SU-DHL-6 (cell line): ENCODE results near the gene ADAMTS19.

Experiments
- H2AFZ ChIP-seq: fragments of 200-600 bp; sonication (generic); 2 replicates; pipeline ENCODE4 v1.6.1; 2014; ENCODE audit warnings: low read depth, mild to moderate bottlenecking, moderate library complexity, mixed read lengths, antibody characterized with exemption, low read length; ENCODE audit not compliant: severe bottlenecking
- H3F3A ChIP-seq: fragments of 200-600 bp; shearing (Covaris generic); 2 replicates; pipeline ENCODE4 v1.6.0; 2016; ENCODE audit warnings: antibody characterized with exemption, mild to moderate bottlenecking; ENCODE audit not compliant: insufficient read depth
- H3K27ac ChIP-seq: fragments of 200-600 bp; sonication (generic); 2 replicates; pipeline ENCODE4 v1.5.1; 2016; ENCODE audit warnings: low read depth, mild to moderate bottlenecking, low read length, moderate library complexity, mixed read lengths
- H3K27me3 ChIP-seq: fragments of 200-600 bp; sonication (generic), shearing (Covaris generic); 2 replicates; pipeline ENCODE4 v1.6.0; 2014; ENCODE audit warnings: mild to moderate bottlenecking, low read length
- H3K36me3 ChIP-seq: fragments of 200-600 bp; sonication (generic); 2 replicates; pipeline ENCODE4 v1.6.1; 2014; ENCODE audit warnings: mild to moderate bottlenecking, low read length, mixed read lengths
- H3K4me2 ChIP-seq: fragments of 300-600, 200-600 bp; shearing (Covaris generic), sonication (generic); 2 replicates; pipeline ENCODE4 v1.6.0; 2014; ENCODE audit warnings: low read length, low read depth, mild to moderate bottlenecking; ENCODE audit not compliant: poor library complexity, severe bottlenecking
- H3K4me3 ChIP-seq: fragments of 200-600 bp; sonication (generic); 2 replicates; pipeline ENCODE4 v1.5.1; 2014; ENCODE audit warnings: antibody characterized with exemption, low read length, mild to moderate bottlenecking, mixed read lengths; ENCODE audit not compliant: insufficient read depth, poor library complexity, severe bottlenecking
- H3K79me2 ChIP-seq: fragments of 200-600 bp; sonication (generic); 2 replicates; pipeline ENCODE4 v1.6.1; 2014; ENCODE audit warnings: mild to moderate bottlenecking, low read length, moderate library complexity; ENCODE audit not compliant: insufficient read depth
- H3K9ac ChIP-seq: fragments of 200-600 bp; sonication (generic); 2 replicates; pipeline ENCODE4 v1.7.0; 2014; ENCODE audit warnings: mild to moderate bottlenecking, low read length
- H3K9me2 ChIP-seq: fragments of 200-600 bp; sonication (generic); replicated peaks from 2 replicates; pipeline ENCODE4 v1.6.1; 2014; ENCODE audit warnings: low read length; ENCODE audit not compliant: insufficient read depth
- H3K9me3 ChIP-seq: fragments of 200-600 bp; sonication (generic); 2 replicates; pipeline ENCODE4 v1.6.1; 2014; ENCODE audit warnings: low read length, mixed read lengths; ENCODE audit not compliant: insufficient read depth
- H4K20me1 ChIP-seq: fragments of 200-600 bp; sonication (generic); 2 replicates; pipeline ENCODE4 v1.6.1; 2014; ENCODE audit warnings: low read depth, mild to moderate bottlenecking, antibody characterized with exemption, low read length, moderate library complexity, mixed read lengths
- CTCF ChIP-seq: fragments of 200-600 bp; sonication (generic); IDR thresholded peaks from one replicate; pipeline ENCODE4 v1.5.1; 2017; ENCODE audit warnings: antibody characterized with exemption, mild to moderate bottlenecking, low read length, moderate library complexity; ENCODE audit not compliant: insufficient read depth, poor library complexity, severe bottlenecking
- EZH2phosphoT487 ChIP-seq: fragments of 200-600 bp; sonication (generic), shearing (Covaris generic); conservative IDR thresholded peaks from 2 replicates; pipeline ENCODE4 v1.6.1; 2018; ENCODE audit warnings: mild to moderate bottlenecking, antibody characterized with exemption, low read length, moderate library complexity, mixed read lengths

The ADAMTS19 gene

GRCh38 chr5:129771058-129771838 is 311.1 kb downstream of the ADAMTS19 start:
- no peak overlapping the region for H3K4me2 ChIP-seq
- H2AFZ ChIP-seq = no peak overlapping the region

DNA sequence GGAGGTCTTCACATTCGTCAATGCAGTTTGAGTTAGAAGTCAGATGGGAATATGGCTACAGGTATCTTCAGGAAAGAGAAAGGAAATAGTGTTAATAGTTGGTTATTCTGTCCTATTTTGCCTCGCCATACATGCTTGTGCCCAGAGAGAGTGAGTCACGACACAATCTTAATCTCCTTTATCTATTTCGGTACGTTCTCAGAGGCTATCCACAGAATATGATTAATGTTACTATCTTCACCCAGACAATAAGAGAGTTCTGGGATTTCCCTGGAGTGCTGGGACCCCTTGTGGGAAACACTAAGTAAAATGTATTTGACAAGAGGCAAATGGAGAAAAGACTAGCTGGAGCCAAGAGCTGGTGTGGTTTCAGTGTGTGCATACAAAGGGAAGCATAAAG is 313.3 kb downstream of the ADAMTS19 start:
- Histone ChIP-seq H3K27ac (no peak overlapping the region), H3K4me2 (no peak overlapping the region), H3K4me3 (no peak overlapping the region), H3K9ac (no peak overlapping the region), H3K27me3 (no peaks in the 10 kb centered on the region), H3K9me2 (no peaks in the 10 kb centered on the region), H4K20me1 (no peaks in the 10 kb centered on the region), H3K9me3 (no peaks in the 10 kb centered on the region), H3K36me3 (no peaks in the 10 kb centered on the region), H3K79me2 (no peaks in the 10 kb centered on the region), H3F3A (no peaks in the 10 kb centered on the region), H2AFZ (no peak overlapping the region)
- TF ChIP-seq EZH2phosphoT487 = no peak
- TF ChIP-seq CTCF = no peak

More at GRCh38 chr5:129771058-129771838, 311.1 kb downstream of the ADAMTS19 start:
- no peaks in the 10 kb centered on the region for H3K36me3 ChIP-seq
- no peak overlapping the region for H3K27ac ChIP-seq
- no peak overlapping the region for H3K4me3 ChIP-seq
- no peak overlapping the region for H3K9ac ChIP-seq
- H3K79me2 ChIP-seq = no peaks in the 10 kb centered on the region
- no peaks in the 10 kb centered on the region for H3K9me3 ChIP-seq
- no peaks in the 10 kb centered on the region for H4K20me1 ChIP-seq
- no peaks in the 10 kb centered on the region for H3F3A ChIP-seq
- no peaks in the 10 kb centered on the region for H3K9me2 ChIP-seq
- TF ChIP-seq EZH2phosphoT487 (no peak), CTCF (peak; percentile 87)
- H3K27me3 ChIP-seq = no peaks in the 10 kb centered on the region

DNA sequence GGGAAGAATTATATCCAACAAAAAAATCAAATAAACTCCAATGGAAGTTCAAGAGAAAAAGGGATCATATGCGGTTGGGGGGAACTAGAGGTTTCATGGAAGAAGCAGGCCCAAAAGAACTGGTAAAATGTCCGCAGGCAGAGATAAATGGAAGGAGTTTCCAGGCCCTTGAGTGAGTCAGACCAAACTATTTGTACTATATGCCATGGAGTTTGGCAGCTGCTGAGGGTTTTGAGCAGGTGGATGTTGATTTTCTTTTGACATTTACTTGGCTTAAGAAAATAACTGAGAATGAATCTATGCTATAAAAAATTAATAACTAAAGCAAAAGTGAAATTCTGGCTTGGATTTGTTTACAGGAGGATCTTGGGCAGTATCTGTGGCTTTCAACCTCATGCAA is 321.5 kb downstream of the ADAMTS19 start:
- H2AFZ ChIP-seq = no peak overlapping the region
- H3F3A ChIP-seq = no peaks in the 10 kb centered on the region
- H3K9me2 ChIP-seq = no peaks in the 10 kb centered on the region
- H3K79me2 ChIP-seq = no peaks in the 10 kb centered on the region
- H3K27me3 ChIP-seq = no peaks in the 10 kb centered on the region
- H4K20me1 ChIP-seq = no peaks in the 10 kb centered on the region
- no peak overlapping the region for H3K9ac ChIP-seq
- no peaks in the 10 kb centered on the region for H3K9me3 ChIP-seq
- no peak overlapping the region for H3K4me2 ChIP-seq
- H3K27ac ChIP-seq = no peak overlapping the region
- H3K4me3 ChIP-seq = no peak overlapping the region
- TF ChIP-seq EZH2phosphoT487 = no peak
- TF ChIP-seq CTCF = no peak
- H3K36me3 ChIP-seq = no peaks in the 10 kb centered on the region
